HuH-7 (cell line): ENCODE results near the gene SIX6.
"Not testable (repeated sequence)": the region's sequence is repeated elsewhere in the genome, so short reads cannot be mapped to it uniquely, and the experiment has no call there.

ENCODE experiments used
- DNase-seq: peaks from one replicate; pipeline ENCODE4 v3.0.0; 2011; ENCODE audit warnings: low spot score

SIX6 gene

GRCh38 chr14:60508707-60509437, at the start of gene SIX6:
Gene SIX6 (plus strand): TSS chr14:60509146. CDS start chr14:60509399, 253 bp downstream.
- DNase-seq: no peak

DNA sequence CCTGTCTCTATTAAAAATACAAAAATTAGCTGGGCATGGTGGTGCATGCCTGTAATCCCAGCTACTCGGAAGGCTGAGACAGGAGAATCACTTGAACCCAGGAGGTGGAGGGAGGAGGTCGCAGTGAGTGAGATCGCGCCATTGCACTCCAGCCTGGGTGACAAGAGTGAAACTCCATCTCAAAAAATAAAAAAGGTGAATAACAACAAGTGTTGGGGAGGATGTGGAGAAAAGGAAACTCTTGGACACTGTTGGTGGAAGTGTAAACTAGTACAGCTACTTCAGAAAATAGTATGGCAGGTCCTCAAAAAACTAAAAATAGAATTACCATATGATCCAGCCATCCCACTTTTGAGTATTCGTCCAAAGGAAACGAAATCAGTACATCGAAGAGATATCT, 28.7 kb upstream of the SIX6 start:
- not testable (repeated sequence) for DNase-seq

DNA sequence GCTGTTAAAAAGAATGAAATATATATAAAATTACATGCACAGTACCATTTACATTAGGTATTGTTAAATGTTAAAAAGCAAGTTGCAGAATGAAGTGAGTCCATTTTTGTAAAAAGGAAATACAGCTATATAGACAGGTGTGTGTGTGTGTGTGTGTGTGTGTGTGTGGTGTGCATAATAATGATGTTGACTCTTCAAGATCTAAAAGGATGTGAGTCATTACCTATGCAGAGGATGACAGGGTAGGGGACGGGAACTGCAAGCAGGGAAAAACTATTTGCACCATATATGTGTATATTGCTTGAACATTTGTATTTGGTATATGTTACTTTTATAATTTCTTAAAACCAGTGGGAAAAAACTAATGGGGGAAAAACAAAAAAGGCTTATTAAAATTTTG, 26.2 kb upstream of the SIX6 start:
- no peak for DNase-seq

DNA sequence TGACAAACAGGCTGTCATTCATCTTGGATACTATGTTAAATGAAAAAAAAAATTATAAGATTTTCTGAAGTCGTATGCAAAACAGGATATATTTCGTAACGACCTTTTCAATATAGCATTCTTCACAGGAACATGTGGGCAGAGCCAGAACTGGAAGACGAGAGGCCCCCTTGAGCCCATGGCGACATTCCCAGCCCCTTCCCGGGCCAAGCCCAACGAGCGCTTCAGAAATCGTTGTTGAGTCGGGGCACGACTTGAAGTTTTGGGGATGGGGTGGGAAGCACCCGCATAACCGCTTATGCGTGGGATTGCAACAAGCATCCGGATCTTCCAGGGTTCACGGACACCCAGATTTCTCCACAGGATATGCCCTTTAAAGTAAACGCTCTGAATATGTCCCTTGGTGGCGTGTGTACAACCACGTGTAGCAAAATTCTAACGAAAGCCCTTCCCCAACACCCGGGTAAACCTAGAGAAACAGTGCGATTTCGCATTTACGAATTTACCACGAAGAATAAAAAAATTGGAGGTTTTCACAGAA, 23.8 kb upstream of the SIX6 start:
- no peak for DNase-seq

GRCh38 chr14:60485598-60486251, 23.2 kb upstream of the SIX6 start, which contains the start of gene C14orf39:
Gene C14orf39 (minus strand): TSS chr14:60486063. CDS start chr14:60485078, 985 bp downstream.
- no peak for DNase-seq

- no peak for DNase-seq
Observed at GRCh38 chr14:60487211-60487610, 21.7 kb upstream of the SIX6 start.

- DNase-seq: no peak
Observed at GRCh38 chr14:60488175-60488574, 20.8 kb upstream of the SIX6 start.

DNA sequence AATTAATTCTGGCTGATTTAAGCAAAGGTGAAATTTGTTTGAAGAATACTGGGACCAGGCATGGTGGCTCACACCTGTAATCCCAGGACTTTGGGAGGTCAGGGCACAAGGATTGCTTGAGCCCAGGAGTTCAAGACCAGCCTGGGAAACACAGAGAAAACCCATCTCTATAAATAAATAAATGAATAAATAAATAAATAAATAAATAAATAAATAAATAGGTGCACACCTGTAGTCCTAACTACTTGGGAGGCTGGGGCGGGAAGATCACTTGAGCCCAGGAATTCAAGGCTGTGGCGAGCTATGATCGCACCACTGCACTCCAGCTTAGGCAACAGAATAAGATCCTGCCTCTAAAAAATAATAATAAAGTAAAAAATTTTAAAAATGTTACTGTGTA, 18.7 kb upstream of the SIX6 start:
- no peak for DNase-seq

DNA sequence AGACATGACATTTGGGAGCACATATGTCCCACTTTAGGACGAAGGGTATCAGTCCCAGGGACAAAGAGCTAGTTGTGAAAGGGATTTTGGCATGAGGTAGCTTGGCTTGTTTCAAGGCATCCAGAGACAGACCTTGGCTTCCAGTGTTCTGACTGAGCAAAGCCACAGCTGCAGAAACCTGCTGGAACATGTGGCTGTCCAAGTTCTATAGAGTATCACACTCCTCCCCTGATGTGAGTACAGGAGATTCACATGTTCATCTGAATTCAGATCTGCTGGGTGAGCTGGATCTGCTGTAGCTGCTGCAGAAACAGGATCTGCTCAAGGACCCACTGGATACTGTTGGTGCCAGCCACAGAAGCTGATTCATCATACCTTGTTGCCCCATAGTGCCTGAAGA, 13.0 kb upstream of the SIX6 start:
- DNase-seq: no peak

DNA sequence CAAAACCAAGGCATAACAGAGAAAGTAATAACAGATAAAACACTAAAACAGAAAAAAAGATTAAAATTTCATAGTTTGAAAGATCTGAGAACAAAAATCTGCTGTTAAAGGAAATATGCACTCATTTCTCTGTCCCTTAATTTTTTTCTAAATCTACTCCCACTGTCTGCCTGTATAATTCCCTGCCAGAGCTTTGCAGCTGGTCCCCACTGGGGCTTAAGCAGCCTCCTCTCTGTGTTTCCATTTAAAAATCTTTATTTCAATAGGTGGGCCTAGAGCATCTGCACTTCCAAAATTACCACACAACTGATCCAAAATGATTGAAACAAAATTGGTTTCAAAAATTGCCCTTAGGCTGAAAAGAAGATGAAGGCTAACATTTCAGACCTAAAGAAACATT, 6.4 kb upstream of the SIX6 start:
- no peak for DNase-seq

DNA sequence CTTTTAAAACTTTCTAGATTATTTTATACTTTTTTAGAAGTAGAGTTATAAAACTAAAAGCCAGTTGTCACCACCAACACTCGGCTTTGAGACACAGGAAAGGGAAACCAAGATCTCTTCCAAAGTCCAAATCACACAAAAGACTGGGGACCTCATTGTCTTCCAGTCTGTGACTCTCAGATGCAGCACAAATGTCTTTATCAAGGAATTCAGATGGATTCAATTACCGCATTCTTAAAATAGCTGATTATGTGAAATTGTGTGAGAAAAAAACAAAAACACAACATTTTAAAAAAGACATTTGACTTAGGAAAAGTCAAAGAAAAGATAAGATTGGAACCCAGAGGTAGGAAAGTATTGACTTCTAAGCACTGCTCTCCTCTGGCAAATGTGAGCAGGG, 3.5 kb upstream of the SIX6 start:
- no peak for DNase-seq

DNA sequence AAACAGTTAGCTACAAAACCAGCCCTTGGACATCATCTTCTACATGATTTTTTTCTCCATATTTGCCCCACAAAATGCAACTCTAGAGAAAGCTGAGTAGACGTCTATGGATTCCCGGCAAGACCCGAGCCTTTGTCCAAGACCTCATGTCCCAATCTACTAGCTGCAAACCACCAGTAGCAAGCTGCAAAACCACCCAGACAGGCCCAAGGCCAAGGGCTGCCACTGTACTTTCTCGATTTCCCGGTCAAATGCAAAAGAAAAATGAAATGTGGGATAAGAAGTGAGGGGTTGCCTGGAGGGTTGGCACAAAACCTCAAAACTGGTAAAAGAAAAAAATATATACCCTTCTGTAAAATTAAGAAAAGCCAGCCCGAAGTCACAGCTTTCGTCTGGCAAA, 2.9 kb upstream of the SIX6 start:
- no peak for DNase-seq

- DNase-seq: no peak
Observed at GRCh38 chr14:60506462-60506984, 2.4 kb upstream of the SIX6 start.

DNA sequence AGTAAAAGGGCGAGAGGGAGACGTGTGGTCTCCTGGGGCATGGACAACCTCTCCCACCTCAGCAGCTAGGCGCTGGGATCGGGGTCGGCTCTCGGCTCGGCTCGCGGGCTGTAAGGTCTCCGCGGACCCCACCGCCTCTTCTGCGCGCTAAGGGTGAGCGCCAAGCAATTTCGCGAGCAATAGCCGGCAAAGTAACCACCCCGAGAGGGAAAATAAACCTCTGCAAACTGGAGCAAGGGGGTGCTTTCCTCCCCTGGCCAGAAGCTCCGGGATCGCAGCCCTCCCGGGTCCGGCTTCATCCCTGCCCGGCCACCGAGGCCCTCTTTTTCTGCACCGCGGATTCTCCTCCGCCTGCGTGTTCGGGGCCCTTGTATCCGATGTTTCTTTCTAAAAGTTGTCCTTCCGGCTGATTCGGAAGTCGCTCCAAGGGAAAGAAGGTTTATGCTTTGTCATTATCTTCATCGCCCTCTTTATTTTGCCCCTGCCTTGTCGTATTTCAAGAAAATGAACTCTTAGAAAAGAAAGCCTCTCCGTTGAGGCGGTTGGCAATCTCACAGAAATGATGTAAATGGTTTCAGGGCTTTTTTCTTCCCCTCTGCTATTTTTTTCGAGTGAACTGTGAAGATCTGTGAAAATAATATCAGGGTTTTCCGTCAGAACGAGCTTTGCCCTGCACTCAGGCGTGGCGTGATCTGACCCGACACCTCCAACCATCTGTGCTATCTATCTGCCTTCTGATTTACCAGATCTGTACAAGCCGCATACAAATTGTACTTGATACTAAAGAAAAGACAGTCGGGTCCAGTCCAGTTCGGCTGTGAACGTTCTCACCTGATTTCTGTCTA, 1.7 kb upstream of the SIX6 start:
- DNase-seq: no peak

- no peak for DNase-seq
Observed at GRCh38 chr14:60508363-60508706, 611 bp upstream of the SIX6 start.

GRCh38 chr14:60509438-60510253, 700 bp downstream of the SIX6 start:
- no peak for DNase-seq

GRCh38 chr14:60510254-60510950, 1.5 kb downstream of the SIX6 start:
- no peak for DNase-seq

DNA sequence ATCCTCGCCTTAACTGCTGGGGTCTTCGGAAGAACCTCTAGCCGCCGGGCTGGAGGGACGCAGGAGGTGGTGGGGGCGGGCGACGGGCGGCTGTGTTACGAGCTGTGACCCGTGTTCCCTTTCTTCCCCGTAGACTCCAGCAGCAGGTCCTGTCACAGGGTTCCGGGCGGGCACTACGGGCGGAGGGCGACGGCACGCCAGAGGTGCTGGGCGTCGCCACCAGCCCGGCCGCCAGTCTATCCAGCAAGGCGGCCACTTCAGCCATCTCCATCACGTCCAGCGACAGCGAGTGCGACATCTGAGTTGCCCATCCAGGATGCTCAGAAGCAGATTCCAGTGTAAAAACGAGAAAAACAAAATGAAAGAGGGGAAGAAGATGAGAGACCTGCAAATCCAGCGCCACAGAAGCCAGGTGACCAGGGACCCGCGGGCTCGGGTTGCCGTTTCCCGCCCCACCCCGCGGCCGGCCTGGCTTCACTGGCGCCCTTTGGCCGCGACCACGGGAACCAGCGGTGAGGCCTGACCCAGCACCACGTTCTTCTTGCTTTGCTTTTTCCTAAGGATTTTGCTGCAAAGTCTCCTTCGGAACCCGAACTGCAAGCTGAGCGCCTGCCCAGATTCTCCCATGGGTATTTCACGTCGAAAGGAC, 2.1 kb downstream of the SIX6 start:
- no peak for DNase-seq

GRCh38 chr14:60512126-60512525, 3.2 kb downstream of the SIX6 start:
- DNase-seq: no peak

DNA sequence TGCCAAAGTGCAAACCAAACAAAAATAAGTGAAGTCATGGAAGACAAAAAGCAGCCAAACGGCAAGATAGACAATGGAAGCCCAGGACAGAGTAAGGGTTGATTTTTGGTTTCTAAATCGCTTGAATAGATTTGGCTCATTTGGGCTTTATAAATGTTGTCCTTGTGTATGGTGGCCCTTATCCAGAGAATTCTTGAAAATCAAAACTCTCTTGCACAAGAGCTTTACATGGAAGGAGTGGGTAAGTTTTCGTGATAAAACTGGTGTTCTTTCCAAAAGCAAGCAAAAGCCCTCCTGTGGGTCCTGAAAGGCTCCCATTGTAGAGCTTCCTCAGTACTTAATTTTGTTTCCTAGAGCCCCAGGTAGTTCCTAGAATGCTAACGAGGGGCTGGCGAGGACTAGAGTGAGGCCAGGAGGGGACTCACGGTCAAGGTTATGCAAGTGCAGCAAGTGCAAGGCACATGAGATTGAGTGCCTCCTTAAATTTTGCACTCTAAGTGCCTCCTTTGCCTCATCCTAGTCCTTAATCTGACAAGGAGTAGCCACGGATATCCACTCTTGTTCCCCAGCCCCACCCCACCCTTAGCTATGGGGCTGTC, 4.1 kb downstream of the SIX6 start:
- DNase-seq: no peak
